CD4-positive, alpha-beta T cell treated with Interleukin-2 at 100 ng/mL for 4 hours (primary cell): Measurements from ENCODE around the gene UTS2R.
"Not testable (repeated sequence)": the region's sequence is repeated elsewhere in the genome, so short reads cannot be mapped to it uniquely, and the experiment has no call there.

Experiments
- DNase-seq: peaks from one replicate; pipeline ENCODE4 v3.0.0-alpha.2; 2020; ENCODE audit warnings: low spot score

UTS2R gene

DNA sequence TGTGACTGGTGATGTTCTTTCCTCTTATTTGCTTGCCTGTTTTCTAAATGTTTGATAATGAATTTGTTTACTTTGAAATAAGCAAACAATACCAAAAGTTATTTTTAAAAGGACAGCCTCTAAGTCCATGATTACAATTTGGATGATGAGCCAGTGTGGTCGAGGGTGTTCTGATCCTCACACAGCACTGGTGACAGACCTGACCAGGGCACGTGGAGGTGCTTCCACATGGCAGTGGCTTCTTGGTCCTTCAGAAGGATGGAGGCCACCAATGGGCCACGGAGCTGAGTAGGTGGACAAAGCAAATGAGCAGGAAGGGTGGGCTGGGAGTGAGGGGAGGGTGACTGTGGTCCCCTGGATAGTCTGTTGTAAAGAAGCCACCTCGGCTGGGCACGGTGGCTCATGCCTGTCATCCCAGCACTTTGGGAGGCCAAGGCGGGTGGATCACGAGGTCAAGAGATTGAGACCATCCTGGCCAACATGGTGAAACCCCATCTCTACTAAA lies 16.7 kb upstream of the UTS2R start:
- DNase-seq: no peak

DNA sequence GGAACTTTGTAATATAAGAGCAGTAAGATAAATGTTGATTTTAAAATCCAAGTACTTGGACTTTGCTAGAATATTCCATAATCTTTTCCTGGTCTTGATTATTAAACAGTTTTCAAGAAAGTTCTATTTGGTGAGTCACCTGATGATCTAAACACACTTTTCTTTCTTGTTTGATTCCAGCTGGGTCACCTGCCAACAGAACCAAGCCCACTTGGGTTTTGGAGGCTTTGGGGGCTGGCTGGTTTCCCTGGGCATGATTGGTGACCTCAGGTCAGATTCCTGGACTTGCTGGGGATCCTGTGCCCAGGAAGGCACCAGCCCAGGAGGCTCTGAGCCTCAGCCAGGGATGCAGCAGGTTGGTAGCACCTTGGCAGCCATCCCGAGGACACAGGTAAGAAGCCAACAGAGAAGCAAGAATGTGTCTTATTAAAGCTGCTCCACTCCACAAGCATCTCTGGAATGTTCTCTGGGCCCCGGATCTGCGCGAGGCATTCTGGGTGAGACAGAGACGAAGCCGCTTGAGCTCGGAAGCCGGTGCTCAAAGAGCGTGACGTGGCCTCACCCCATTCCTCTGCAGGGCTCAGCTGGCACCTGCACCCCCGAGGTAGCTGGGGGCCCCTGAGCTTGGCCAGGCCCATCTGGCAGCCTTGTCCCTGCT lies 15.7 kb upstream of the UTS2R start:
- no peak for DNase-seq

- DNase-seq: no peak
These were observed 14.7 kb upstream of the UTS2R start for GRCh38 chr17:82356845-82357355.

GRCh38 chr17:82357394-82357793 lies 14.2 kb upstream of the UTS2R start:
- no peak for DNase-seq

GRCh38 chr17:82358465-82359350 lies 12.9 kb upstream of the UTS2R start, which contains the start of gene TEX19:
TSS of gene TEX19 (plus strand) at chr17:82359247. CDS start at chr17:82362151, 2,904 bp downstream.
- no peak for DNase-seq

GRCh38 chr17:82359451-82360074 lies 12.0 kb upstream of the UTS2R start:
- DNase-seq: not testable (repeated sequence)

- no peak for DNase-seq
These were observed 9.5 kb upstream of the UTS2R start for GRCh38 chr17:82361885-82362633.

DNA sequence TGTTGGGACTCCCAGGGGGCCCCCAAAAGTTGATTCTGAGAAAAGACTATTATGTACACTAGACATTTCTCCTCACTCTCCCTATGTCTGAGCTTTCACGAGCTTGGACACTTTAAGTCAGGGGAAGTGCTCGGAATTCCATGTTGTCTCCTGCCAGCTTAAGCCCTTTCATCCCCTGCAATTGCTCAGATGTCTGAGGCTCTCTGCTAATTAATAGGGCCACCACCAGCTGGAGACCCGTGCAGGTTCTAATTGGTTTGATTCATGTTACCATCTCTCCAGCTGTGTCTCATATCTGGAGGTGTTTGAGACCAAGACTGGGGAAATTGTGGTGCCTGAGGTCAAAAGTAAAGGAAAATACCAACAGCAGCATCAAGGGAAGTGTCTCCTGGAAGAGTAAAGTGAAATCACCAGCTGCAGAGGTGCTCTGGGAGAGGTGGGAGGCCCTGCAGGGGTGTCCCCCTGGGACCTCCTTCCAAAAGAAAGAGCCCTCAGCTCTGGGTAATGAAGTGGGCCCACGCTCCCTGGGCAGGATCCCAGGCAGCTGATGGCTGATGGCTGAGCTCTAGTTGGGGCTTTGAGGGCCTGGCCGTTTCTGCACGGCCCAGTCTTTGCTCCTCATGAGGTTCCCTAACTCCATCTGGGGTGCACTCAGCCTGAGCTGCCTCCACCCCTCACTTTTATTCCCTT lies 5.8 kb upstream of the UTS2R start:
- DNase-seq: no peak

DNA sequence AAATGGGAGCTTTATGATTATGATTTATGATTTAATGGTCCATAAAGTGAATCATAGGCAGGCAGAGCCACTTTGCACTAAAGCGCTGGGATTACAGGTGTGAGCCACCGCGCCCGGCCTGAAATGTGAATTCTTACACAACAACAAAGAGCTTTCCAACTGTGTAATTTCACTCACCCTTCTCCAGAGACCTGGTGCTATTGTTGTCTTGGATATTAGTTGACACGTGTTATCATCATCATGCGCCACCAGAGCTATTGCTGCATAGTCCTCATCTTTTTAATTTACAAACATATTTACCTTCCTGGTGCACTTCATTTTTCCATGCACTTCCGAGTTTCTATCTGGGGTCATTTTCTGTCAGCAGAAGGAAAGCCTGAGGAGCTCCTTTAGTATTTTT lies 4.8 kb upstream of the UTS2R start:
- DNase-seq: no peak

DNA sequence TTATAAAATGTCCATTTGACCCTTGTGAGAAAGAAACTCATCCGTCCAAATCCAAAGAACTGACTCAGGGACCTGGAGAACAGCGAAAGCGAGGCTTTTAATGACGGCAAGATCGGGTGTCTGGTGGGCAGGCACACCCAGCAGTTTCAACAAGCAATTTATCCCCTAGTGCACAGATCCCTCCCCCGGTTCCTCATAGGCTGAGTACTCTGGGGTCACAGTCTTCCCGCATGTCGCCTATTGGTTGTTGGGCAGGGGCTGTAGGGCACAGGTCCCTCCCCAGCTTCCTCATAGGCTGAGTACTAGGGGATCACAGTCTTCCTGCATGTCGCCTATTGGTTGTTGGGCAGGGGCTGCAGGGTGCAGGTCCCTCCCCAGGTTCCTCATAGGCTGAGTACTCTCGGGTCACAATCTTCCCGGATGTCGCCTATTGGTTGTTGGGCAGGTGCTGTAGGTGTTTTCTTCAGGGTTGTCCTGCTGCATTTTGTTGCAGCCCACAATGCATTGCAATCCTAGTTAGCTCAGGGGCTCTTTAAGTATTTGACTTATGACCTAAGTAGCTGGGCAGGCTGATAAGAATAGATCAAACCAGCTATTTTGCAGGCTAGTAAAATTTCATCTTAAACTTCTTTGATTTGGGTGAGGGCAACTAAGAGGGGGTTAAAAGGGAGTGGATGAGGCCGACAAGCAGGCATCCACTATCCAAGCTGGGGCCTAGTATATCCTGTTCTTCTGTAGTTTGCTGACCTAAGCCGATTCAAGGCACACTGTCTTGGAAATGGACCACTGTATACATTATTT lies 3.6 kb upstream of the UTS2R start:
- no peak for DNase-seq

GRCh38 chr17:82369211-82369610 lies 2.4 kb upstream of the UTS2R start:
- no peak for DNase-seq

- DNase-seq: peak; percentile 7
These were observed 863 bp upstream of the UTS2R start for GRCh38 chr17:82370471-82371332.

- DNase-seq: no peak
These were observed 895 bp downstream of the UTS2R start for GRCh38 chr17:82372249-82373071.

DNA sequence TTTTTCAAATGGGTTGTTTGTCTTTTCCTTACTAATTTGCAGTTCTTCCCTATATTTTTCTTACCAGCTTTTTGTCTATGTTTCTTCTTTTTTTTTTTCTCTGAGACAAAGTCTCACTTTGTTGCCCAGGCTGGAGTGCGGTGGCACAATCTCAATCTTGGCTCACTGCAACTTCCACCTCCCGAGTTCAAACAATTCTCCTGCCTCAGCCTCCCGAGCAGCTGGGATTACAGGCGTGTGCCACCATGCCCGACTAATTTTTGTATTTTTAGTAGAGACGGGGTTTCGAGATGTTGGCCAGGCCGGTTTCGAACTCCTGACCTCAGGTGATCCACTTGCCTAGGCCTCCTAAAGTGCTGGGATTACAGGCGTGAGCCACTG lies 1.5 kb downstream of the UTS2R start:
- DNase-seq: not testable (repeated sequence)

DNA sequence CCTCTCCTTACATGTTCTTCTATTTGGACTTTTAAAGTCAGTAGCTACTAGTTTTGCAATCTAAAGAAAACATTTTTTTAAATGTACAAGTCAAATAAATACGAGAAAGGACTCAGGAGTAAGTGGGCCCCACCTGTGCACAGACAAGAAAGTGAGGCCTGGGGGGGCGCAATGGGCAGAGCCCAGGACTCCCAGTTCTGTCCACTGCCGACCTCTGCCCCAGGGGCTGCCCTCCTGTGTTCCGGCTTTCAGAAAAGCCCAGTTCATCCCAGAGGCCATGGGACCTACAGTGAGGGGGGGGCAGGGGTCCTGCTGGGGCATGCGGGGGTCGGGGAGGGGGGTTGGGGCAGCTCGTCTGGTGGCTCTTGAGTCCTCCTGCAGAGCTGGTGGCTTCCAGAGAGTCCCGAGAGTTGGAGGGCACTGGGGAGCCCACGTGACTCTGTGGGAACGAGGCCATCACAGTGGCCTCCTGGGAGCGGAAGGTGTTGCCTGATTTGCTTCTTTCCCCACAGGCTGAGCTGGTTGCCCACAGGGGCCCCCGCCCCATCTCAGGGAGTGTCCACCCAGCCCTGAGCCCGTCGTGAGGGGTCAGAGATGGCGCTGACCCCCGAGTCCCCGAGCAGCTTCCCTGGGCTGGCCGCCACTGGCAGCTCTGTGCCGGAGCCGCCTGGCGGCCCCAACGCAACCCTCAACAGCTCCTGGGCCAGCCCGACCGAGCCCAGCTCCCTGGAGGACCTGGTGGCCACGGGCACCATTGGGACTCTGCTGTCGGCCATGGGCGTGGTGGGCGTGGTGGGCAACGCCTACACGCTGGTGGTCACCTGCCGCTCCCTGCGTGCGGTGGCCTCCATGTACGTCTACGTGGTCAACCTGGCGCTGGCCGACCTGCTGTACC lies 2.4 kb downstream of the UTS2R start:
- DNase-seq: no peak

GRCh38 chr17:82374626-82375331 lies 3.2 kb downstream of the UTS2R start:
- DNase-seq: no peak
